Body of pancreas (tissue), 4 donors: Measurements from ENCODE around the gene KMT2C.
"Not testable (repeated sequence)": the region's sequence is repeated elsewhere in the genome, so short reads cannot be mapped to it uniquely, and the experiment has no call there.

Experiments
- CTCF ChIP-seq, 7 experiments: fragments of 450-650 bp in 4 of 7; fragments of 200-600 bp in 3 of 7; sonication (generic) in 3 of 7; IDR thresholded peaks; one replicate each; pipeline ENCODE4 v1.5.1; 2016 to 2019; ENCODE audit warnings: antibody characterized with exemption in 7 of 7
- POLR2A ChIP-seq, 3 donors: fragments of 450-650 bp; IDR thresholded peaks; one replicate each; pipeline ENCODE4 v1.6.1; 2016; ENCODE audit warnings: antibody characterized with exemption in 3 of 3, mild to moderate bottlenecking in 2 of 3

- not testable (repeated sequence) for TF ChIP-seq CTCF, POLR2A (IDR thresholded peaks at IDR 0.05)
Observed at GRCh38 chr7:152266859-152267258, 168.9 kb downstream of the KMT2C start.
